HG03159 (cell line): ENCODE measurements around the gene NSDHL.

Source experiments
- ATAC-seq: cut with Tn5 transposase; IDR thresholded peaks from one replicate; pipeline ENCODE4 v1.9.1; 2021; ENCODE audit warnings: mild to moderate bottlenecking, moderate library complexity; ENCODE audit not compliant: unreplicated experiment

NSDHL gene

GRCh38 chrX:152843852-152844251 lies 13.0 kb downstream of the NSDHL start:
- ATAC-seq = no peak

DNA sequence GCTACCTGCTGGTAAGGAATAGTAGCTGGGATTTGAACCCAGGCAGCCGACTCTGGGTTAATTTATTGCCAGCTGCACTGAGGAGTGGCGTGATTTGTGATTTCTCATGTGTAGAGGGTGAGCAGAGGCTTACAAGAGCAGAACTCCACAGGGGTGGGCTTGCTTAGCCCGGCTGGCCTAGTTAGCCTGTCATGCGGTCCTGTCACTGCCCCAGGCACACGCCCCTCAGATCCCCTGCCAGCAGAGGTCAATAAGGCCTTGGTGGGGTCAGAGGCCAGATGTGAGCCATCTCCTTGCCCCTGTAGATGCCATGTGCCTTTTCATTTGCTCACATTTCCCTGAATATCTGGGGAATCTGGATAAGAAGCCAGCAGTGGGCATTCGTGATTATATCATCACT lies 13.4 kb downstream of the NSDHL start:
- ATAC-seq = no peak

GRCh38 chrX:152845618-152846240 lies 14.9 kb downstream of the NSDHL start:
- ATAC-seq = no peak

- no peak for ATAC-seq
Observed at GRCh38 chrX:152847281-152847680, 16.4 kb downstream of the NSDHL start.

- no peak for ATAC-seq
Observed at GRCh38 chrX:152850465-152850864, 19.6 kb downstream of the NSDHL start.

- no peak for ATAC-seq
Observed at GRCh38 chrX:152853986-152854385, 23.1 kb downstream of the NSDHL start.

DNA sequence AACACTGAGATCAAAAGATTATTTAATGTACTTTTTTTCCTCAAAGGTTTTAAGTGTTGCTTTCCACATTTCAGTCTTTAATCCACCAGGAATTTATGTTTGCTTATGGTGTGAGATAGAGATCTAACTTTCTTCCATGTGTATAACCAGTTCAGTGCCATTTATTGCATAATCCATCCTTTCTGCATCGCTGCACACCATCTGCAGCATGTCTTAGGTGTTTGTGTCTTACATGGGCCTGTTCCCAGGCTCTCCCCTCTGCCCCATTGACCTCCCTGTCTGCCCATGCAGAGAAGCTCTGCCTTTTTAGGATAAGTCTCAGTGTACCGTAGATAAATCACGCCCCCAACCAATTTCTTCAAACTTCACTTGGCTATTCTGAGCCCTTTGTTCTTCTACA lies 30.3 kb downstream of the NSDHL start:
- no peak for ATAC-seq

GRCh38 chrX:152861826-152862225 lies 31.0 kb downstream of the NSDHL start:
- ATAC-seq = no peak

DNA sequence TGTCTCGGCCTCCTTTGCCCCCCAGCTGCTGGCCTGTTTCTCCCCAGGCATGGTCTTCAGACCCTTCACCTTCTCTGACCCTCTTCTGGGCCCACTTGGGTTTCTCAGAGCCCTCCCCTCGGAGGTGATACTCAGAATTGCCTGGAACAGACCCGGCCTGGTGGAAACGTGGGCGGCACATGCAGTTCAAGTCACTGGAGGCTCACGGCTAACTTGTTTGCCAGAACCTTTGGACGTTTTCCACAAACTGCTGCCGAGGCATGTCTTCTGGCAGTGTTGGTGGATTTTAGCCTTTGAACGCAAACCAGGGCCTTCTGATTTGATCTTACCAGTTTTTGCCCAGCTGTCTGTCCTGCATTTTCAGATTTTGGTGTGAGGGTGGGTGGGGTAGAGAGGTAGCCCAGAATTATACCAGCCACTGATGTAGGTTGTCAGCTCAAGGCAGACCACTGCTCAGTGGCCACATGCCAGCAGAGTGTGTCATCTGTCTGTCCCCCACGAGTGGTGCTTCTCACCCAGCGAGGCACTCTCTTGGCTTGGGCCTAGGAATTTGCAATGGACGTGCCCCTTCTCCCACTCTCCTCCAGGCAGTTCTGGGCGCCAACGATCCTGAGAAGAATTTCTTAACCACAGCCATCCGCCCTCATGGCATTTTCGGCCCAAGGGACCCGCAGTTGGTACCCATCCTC lies 34.5 kb downstream of the NSDHL start:
- no peak for ATAC-seq

DNA sequence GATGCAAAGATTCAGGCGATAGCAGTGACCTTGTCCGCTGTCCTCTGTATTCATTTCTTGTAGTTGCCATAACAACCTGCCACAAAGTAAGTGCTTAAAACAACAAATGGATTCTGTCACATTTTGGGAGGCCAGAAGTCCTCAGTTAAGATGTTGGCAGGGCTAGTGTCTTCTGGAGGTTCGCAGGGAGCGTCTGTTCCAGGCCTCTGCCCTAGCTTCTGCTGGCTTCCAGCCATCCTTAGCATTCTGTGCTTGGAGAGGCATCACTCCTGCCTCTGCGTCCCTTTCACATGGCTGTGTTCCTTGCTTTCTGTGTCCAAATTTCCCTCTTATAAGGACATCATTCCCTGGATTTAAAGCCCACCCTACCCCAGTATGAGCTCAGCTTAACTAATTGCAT lies 35.5 kb downstream of the NSDHL start:
- ATAC-seq = no peak

GRCh38 chrX:152869972-152870371 lies 39.1 kb downstream of the NSDHL start:
- no peak for ATAC-seq

DNA sequence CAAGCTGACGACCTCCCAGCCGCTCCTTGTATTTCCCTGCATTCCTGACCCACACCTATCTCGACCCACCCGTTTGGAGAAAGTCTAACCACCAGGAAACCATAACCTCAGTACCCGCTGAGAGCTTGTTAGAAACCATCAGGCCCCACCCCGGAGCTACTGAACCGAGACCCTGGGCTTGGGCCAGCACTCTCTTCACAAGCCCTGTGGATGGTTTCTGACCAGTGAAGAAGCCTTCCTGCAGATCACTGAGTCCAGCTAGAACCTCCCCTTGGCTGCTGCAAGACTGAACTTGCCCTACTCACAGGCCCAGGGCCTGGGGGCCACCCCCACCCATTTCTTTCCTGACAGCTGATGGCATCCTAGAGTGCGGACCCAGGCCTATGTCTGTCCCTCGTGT lies 40.4 kb downstream of the NSDHL start:
- no peak for ATAC-seq

DNA sequence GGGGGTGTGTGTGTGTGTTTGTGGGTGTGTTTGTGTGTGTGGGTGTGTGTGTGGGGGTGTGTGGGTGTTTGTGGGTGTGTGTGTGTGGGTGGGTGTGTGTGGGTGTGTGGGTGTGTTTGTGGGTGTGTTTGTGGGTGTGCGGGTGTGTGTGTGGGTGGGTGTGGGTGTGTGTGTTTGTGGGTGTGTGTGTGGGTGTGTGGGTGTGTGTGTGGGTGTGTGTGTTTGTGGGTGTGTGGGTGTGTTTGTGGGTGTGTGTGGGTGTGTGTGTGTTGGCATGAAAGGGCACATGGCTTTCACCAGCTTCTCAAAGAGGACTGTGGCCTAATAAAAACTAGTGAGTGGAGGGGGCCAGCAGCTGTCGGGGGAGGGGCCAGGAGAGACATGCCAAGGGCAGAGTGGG lies 41.7 kb downstream of the NSDHL start:
- ATAC-seq = no peak

DNA sequence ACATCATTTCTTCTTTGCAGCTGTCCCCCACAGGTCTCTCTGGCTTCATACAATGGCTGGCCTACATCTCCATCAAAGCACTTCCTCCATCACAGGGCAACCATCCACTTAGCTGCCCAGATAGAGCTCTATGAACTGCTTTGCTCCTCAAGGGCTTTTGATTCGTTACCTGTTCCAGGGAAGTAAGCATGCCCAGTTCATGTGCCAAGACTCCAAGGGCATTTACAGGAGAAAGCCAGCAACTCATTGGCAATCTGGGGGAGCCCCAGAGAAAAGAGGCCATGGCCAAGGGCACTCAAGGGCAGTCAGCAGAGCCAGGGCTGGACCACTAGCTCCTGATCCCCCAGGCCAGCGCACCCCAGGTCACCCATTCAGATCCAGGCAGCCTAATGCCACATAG lies 42.5 kb downstream of the NSDHL start:
- ATAC-seq = no peak

- no peak for ATAC-seq
Observed at GRCh38 chrX:152876931-152877840, 46.3 kb downstream of the NSDHL start.

DNA sequence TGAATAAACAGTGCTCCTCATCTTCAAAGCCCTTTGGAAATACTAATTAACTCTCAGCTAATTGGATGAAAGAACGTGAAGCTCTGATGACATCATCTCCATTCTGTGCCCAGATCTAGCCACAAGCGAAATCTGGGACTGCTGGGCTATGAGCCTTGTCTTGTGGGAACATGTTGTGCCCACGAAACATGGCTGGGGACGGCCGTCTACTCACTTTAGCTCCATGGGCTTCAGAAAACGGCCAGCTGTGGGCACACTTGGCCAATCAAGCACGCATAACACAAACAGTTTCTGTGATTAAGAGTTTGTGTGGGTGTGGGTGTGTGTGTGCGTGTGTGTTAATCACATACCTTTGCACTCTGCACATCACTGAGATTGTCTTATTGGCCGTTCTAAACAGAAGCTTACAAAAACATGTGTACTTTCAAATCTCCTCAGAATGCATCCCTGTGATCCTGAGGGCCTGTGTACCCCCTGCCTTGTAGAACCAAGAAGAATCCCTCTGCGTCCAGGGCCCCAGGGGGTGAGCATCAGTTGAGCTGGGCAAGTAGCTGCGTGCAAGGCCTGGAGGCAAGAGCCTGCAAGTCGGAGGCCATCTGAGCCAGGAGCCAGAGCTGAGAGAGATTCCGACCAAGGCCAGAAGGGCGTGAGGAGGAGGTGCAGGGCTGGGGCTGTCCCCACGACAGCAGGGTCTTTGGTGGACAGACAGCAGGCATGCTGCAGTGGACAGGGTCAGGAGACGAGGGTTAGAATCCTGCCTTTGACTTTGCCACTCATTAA lies 48.3 kb downstream of the NSDHL start:
- no peak for ATAC-seq

- no peak for ATAC-seq
Observed at GRCh38 chrX:152881289-152881688, 50.4 kb downstream of the NSDHL start.

- ATAC-seq = no peak
Observed at GRCh38 chrX:152884171-152884570, 53.3 kb downstream of the NSDHL start.

GRCh38 chrX:152886716-152887115 lies 55.9 kb downstream of the NSDHL start:
- ATAC-seq = no peak

- ATAC-seq = no peak
Observed at GRCh38 chrX:152892499-152892898, 61.6 kb downstream of the NSDHL start.
